K562 (cell line): ENCODE data around the gene ETV7. TPM values are rescaled to one million over a fixed set of nuclear protein-coding genes. Genes with fewer than 3 reads are reported as not detected.

Experiments used
- ATAC-seq: fragments of 200-7000 bp; cut with Tn5 transposase; 3 replicates; pipeline ENCODE4 v1.9.1; 2020; ENCODE audit warnings: moderate library complexity
- BruUV-seq: library from RNA; stranded (reverse); fragments of 400-500 nt; replicated peaks from 2 replicates; lab custom pipeline; 2021; lab: Mats Ljungman, UMichigan
- CTCF ChIA-PET: fragments of 300-600 bp; formaldehyde crosslinking; extraction: SDS; loops from one replicate; lab custom pipeline; 2021; ENCODE audit warnings: low intra/inter-chr PET ratio; lab: Yijun Ruan, JAX
- POLR2A ChIA-PET: fragments of 300-600, 350-650 bp; sonication (Branson Sonifier 250); formaldehyde crosslinking; extraction: SDS; loops from one replicate; lab custom pipeline; 2021; ENCODE audit warnings: antibody characterized with exemption, inconsistent platforms; lab: Yijun Ruan, JAX
- DNase-seq, 4 experiments: peaks; one replicate each; pipeline versions ENCODE4 v3.0.0 to v3.0.0-alpha.2; 2011 to 2018; ENCODE audit warnings: low spot score in 3 of 4, mixed read lengths in 3 of 4; ENCODE audit errors: extremely low read depth in 1 of 4
- FAIRE-seq: peaks from 2 replicates; lab custom pipeline; 2011; peaks lifted over from hg19 to GRCh38; lab: Jason Lieb, UNC
- H2AFZ ChIP-seq: 2 replicates; pipeline ENCODE4 v1.6.0; 2011; ENCODE audit warnings: low read depth, low read length, control low read depth, inconsistent platforms
- H3K27ac ChIP-seq: fragments of 200-600 bp; 3 replicates; pipeline ENCODE4 v1.8.0; 2011; ENCODE audit warnings: low read depth, mild to moderate bottlenecking, control low read depth, inconsistent platforms, low read length, moderate library complexity, mixed read lengths; ENCODE audit errors: extremely low read depth
- H3K27me3 ChIP-seq, 2 experiments: fragments of 300-600 bp in 1 of 2; 2 replicates in 1 of 2; 3 replicates in 1 of 2; pipeline versions ENCODE4 v1.6.0 to v1.8.0; 2011; ENCODE audit warnings: inconsistent platforms in 2 of 2, low read length in 2 of 2, mild to moderate bottlenecking in 1 of 2, mixed read lengths in 1 of 2, moderate library complexity in 1 of 2; ENCODE audit not compliant: control insufficient read depth in 2 of 2, insufficient read depth in 2 of 2
- H3K36me3 ChIP-seq: fragments of 300-600 bp; 3 replicates; pipeline ENCODE4 v1.8.0; 2011; ENCODE audit warnings: mild to moderate bottlenecking, low read length, inconsistent platforms; ENCODE audit not compliant: control insufficient read depth, insufficient read depth
- H3K4me1 ChIP-seq, 2 experiments: fragments of 200-600 bp in 1 of 2; replicated peaks in 1 of 2; 2 replicates in 1 of 2; 3 replicates in 1 of 2; pipeline versions ENCODE4 v1.5.1 to v1.8.0; 2011; ENCODE audit warnings: inconsistent platforms in 2 of 2, low read length in 2 of 2, mild to moderate bottlenecking in 1 of 2, mixed read lengths in 1 of 2, moderate library complexity in 1 of 2; ENCODE audit not compliant: control insufficient read depth in 2 of 2, insufficient read depth in 2 of 2
- H3K4me2 ChIP-seq: 2 replicates; pipeline ENCODE4 v1.6.1; 2011; ENCODE audit warnings: low read length, control low read depth, inconsistent platforms, mixed read lengths; ENCODE audit not compliant: insufficient read depth
- H3K4me3 ChIP-seq: fragments of 200-600 bp; sonication (generic), shearing (Covaris generic); 2 replicates; pipeline ENCODE4 v1.5.1; 2016; ENCODE audit warnings: control low read depth, inconsistent platforms
- H3K79me2 ChIP-seq: fragments of 200-600 bp; 3 replicates; pipeline ENCODE4 v1.8.0; 2011; ENCODE audit warnings: low read length, inconsistent platforms; ENCODE audit not compliant: control insufficient read depth, insufficient read depth
- H3K9ac ChIP-seq, 2 experiments: 2 replicates each; pipeline versions ENCODE4 v1.6.0 to v1.6.1; 2011; ENCODE audit warnings: low read depth in 2 of 2, low read length in 2 of 2, control low read depth in 1 of 2, inconsistent platforms in 1 of 2, mild to moderate bottlenecking in 1 of 2, mixed read lengths in 1 of 2; ENCODE audit not compliant: insufficient read depth in 1 of 2
- H3K9me1 ChIP-seq: one replicate; pipeline ENCODE4 v1.6.0; 2011; ENCODE audit warnings: inconsistent platforms, mild to moderate bottlenecking, low read length, moderate library complexity; ENCODE audit not compliant: control insufficient read depth, insufficient read depth
- H3K9me3 ChIP-seq: replicated peaks from 2 replicates; pipeline ENCODE4 v1.5.1; 2011; ENCODE audit warnings: low read depth, low read length, inconsistent platforms; ENCODE audit not compliant: control insufficient read depth, insufficient read depth
- H4K20me1 ChIP-seq: replicated peaks from 2 replicates; pipeline ENCODE4 v1.6.1; 2011; ENCODE audit warnings: low read length, inconsistent platforms, mixed read lengths; ENCODE audit not compliant: control insufficient read depth, insufficient read depth
- CHCHD3 ChIP-seq: fragments of 250-450 bp; sonication (Bioruptor Pico); IDR thresholded peaks from 2 replicates; pipeline ENCODE4 v2.1.2; 2022; ENCODE audit warnings: mild to moderate bottlenecking
- CSDE1 ChIP-seq, 2 experiments: fragments of 450-650 bp; IDR thresholded peaks; 2 replicates each; pipeline ENCODE4 v1.6.1; 2016; ENCODE audit warnings: mild to moderate bottlenecking in 1 of 2
- HDAC6 ChIP-seq: IDR thresholded peaks from 2 replicates; pipeline ENCODE4 v1.6.1; 2012; ENCODE audit warnings: low read depth, mild to moderate bottlenecking, control low read depth, inconsistent platforms, low read length, moderate library complexity
- POLR3G ChIP-seq: IDR thresholded peaks from 2 replicates; pipeline ENCODE4 v1.6.1; 2011; ENCODE audit not compliant: insufficient read length, insufficient replicate concordance; ENCODE audit errors: extremely low read depth
- RFX1 ChIP-seq: fragments of 450-650 bp; IDR thresholded peaks from 2 replicates; pipeline ENCODE4 v1.6.1; 2016; ENCODE audit warnings: mild to moderate bottlenecking, moderate library complexity
- ZFPM2 ChIP-seq: fragments of 250-450 bp; sonication (Bioruptor Pico); IDR thresholded peaks from 2 replicates; pipeline ENCODE4 v1.5.1; 2022; ENCODE audit warnings: mild to moderate bottlenecking
- ZNF174 ChIP-seq: fragments of 250-450 bp; sonication (Bioruptor Pico); IDR thresholded peaks from 2 replicates; pipeline ENCODE4 v1.4.0; 2020; ENCODE audit warnings: mild to moderate bottlenecking
- WGBS: fragments of 100-300 bp; shearing (Covaris generic); methylation state at CpG from one replicate; pipeline ENCODE4 v1.1.6; 2016; ENCODE audit warnings: low coverage, mixed read lengths; ENCODE audit not compliant: insufficient coverage; ENCODE audit errors: missing lambda C conversion rate; 5-methylcytosine and 5-hydroxymethylcytosine counted together
- in situ Hi-C: fragments of 300-500 bp; cut with MboI; formaldehyde crosslinking; loops from 4 replicates; pipeline ENCODE4 v1.15.0; 2018; ENCODE audit warnings: inconsistent platforms, mixed read lengths
- intact Hi-C: fragments of 100-400 bp; cut with micrococcal nuclease; formaldehyde crosslinking; loops from 2 replicates; pipeline ENCODE4 v1.14.2; 2022
- polyA plus RNA-seq, 8 experiments: library from polyadenylated mRNA; depleted of rRNA in 4 of 8; stranded (reverse) in 5 of 8; unstranded in 3 of 8; fragments of >200 nt; fragmentation: Nextera tagmentation in 2 of 8; fragmentation: Illumina TruSeq in 1 of 8; extraction: Ambion mirVana in 2 of 8; extraction: Trizol in 1 of 8; gene quantifications; 2 replicates each; pipeline versions ENCODE4 v1.2.1 to v1.2.3, GENCODE V29; 2011 to 2014; ENCODE audit warnings: inconsistent platforms in 1 of 8, missing spikeins in 1 of 8
- total RNA-seq, 7 experiments: library from RNA; depleted of rRNA in 6 of 7; stranded (reverse); fragments of >200 nt in 6 of 7; fragmentation: Illumina TruSeq in 2 of 7; extraction: Trizol in 2 of 7; gene quantifications; 2 replicates each; pipeline versions ENCODE4 v1.2.1 to v1.2.3, GENCODE V29; 2011 to 2021; ENCODE audit warnings: low replicate concordance in 1 of 7

Gene ETV7
- total and polyA plus RNA-seq, 9 of the 15 experiments (the other 6 are each of a cell fraction or from before 2014, with no cell fraction given), result 0.07 to 0.22 (median 0.14) TPM; not detected in 3

- TF ChIP-seq HDAC6 (no peak), ZNF174 (CRISPR knock-in tag) (no peak), POLR3G (no peak), CHCHD3 (CRISPR knock-in tag) (no peak)
Observed at GRCh38 chr6:36324191-36324590, 63.3 kb downstream of the ETV7 start (continued).

- ChIA-PET POLR2A (interaction anchor here (0.9 to 2.0 kb wide), 2 partner anchors 11 to 16 kb away, joined by 4 to 7 read pairs; no protein-coding TSS in a partner anchor), CTCF (no interaction called here)
- TF ChIP-seq ZFPM2 (CRISPR knock-in tag), result no peak
- peak; percentile 94 for TF ChIP-seq RFX1
- TF ChIP-seq CSDE1 (IDR thresholded peaks at IDR 0.05), result 0 out of 4 replicates have a peak, but pooled peaks of 1 of the 2 experiments have one; percentile 50
- intact Hi-C loops, result no loop called here
- Histone ChIP-seq H3K4me2 (no peak overlapping the region), H4K20me1 (no peaks in the 10 kb centered on the region; the same call in 1 of the 2 replicates), H3K4me1 (peaks cover 0 to 5% of the 10 kb centered on the region in 2 experiments; a peak in 1 of 5 replicates), H3K9me1 (no peaks in the 10 kb centered on the region), H3K79me2 (no peaks in the 10 kb centered on the region), H3K27ac (no peak overlapping the region), H3K9me3 (no peaks in the 10 kb centered on the region), H3K4me3 (no peak overlapping the region), H3K36me3 (no peaks in the 10 kb centered on the region), H2AFZ (no peak overlapping the region), H3K27me3 (peaks cover 28 to 84% of the 10 kb centered on the region in 2 experiments; a peak in 4 of 5 replicates), H3K9ac (no peak overlapping the region)
- no TSS peak for BruUV-seq
- FAIRE-seq, result no peak
- DNase-seq, result no peak
- 4% methylated on average over 8 of the region's 8 CpGs for WGBS
- in situ Hi-C loops, result no loop called here
- no peak for ATAC-seq
Observed at GRCh38 chr6:36323062-36323461, 64.4 kb downstream of the ETV7 start.
